ENCODE results near the gene KRT81.
A peak's percentile ranks its signal among the peaks of the same experiment; 100 is the strongest.

The KRT81 gene

GRCh38 chr12:52270541-52271070, 20.7 kb downstream of the KRT81 start:
- DNase-seq = peak in 1 of 2 donors; percentile 42
- intact Hi-C loops (cut with DNase I; ENCODE audit: low total_unique reads) = no loop called here
- no peak overlapping the region for H3K4me3 ChIP-seq

GRCh38 chr12:52268212-52268611, 23.1 kb downstream of the KRT81 start:
- TF ChIP-seq CTCF (IDR thresholded peaks at IDR 0.05) = no peak
- Histone ChIP-seq H3K4me3 (no peak overlapping the region), H3K27ac (no peak overlapping the region), H3K36me3 (no peaks in the 10 kb centered on the region), H3K27me3 (peaks cover 0 to 4% of the 10 kb centered on the region in 2 donors), H3K4me1 (no peaks in the 10 kb centered on the region), H3K9me3 (no peaks in the 10 kb centered on the region)
- intact Hi-C loops (cut with DNase I; ENCODE audit: low total_unique reads) = no loop called here
- no peak for DNase-seq

More at GRCh38 chr12:52270541-52271070, 20.7 kb downstream of the KRT81 start:
- H3K4me1 ChIP-seq = no peaks in the 10 kb centered on the region
- peaks cover 0 to 4% of the 10 kb centered on the region in 2 donors for H3K27me3 ChIP-seq
- no peak for TF ChIP-seq CTCF (IDR thresholded peaks at IDR 0.05)
- H3K36me3 ChIP-seq = no peaks in the 10 kb centered on the region
- no peak overlapping the region for H3K27ac ChIP-seq
- no peaks in the 10 kb centered on the region for H3K9me3 ChIP-seq

- Histone ChIP-seq H3K4me3 (no peak overlapping the region), H3K9me3 (no peaks in the 10 kb centered on the region), H3K27ac (no peak overlapping the region), H3K4me1 (no peaks in the 10 kb centered on the region), H3K27me3 (peaks cover 0 to 4% of the 10 kb centered on the region in 2 donors), H3K36me3 (no peaks in the 10 kb centered on the region)
- intact Hi-C loops (cut with DNase I; ENCODE audit: low total_unique reads) = no loop called here
- no peak for TF ChIP-seq CTCF (IDR thresholded peaks at IDR 0.05)
- DNase-seq = no peak
Measured at GRCh38 chr12:52267699-52268098, 23.6 kb downstream of the KRT81 start.

- H3K27ac ChIP-seq = no peak overlapping the region
- intact Hi-C loops (cut with DNase I; ENCODE audit: low total_unique reads) = no loop called here
- no peaks in the 10 kb centered on the region for H3K4me1 ChIP-seq
- no peak overlapping the region for H3K4me3 ChIP-seq
- H3K36me3 ChIP-seq = no peaks in the 10 kb centered on the region
- H3K27me3 ChIP-seq = peaks cover 0 to 4% of the 10 kb centered on the region in 2 donors
- H3K9me3 ChIP-seq = no peaks in the 10 kb centered on the region
- no peak for TF ChIP-seq CTCF (IDR thresholded peaks at IDR 0.05)
- peak in 1 of 2 donors; percentile 27 for DNase-seq
Measured at GRCh38 chr12:52267266-52267665, 24.1 kb downstream of the KRT81 start.

GRCh38 chr12:52266514-52266913, 24.8 kb downstream of the KRT81 start:
- intact Hi-C loops (cut with DNase I; ENCODE audit: low total_unique reads) = no loop called here

More at GRCh38 chr12:52266514-52266913, 24.8 kb downstream of the KRT81 start:
- Histone ChIP-seq H3K9me3 (no peaks in the 10 kb centered on the region), H3K36me3 (no peaks in the 10 kb centered on the region), H3K27me3 (peaks cover 0 to 4% of the 10 kb centered on the region in 2 donors), H3K4me1 (no peaks in the 10 kb centered on the region), H3K4me3 (no peak overlapping the region), H3K27ac (no peak overlapping the region)
- peak in 1 of 2 donors; percentile 45 for DNase-seq
- no peak for TF ChIP-seq CTCF (IDR thresholded peaks at IDR 0.05)

All from tibial artery (tissue), 4 donors.